GM18498 (cell line): Measurements from ENCODE around the gene PRELID3B.

Source experiments
- ATAC-seq: cut with Tn5 transposase; IDR thresholded peaks from one replicate; pipeline ENCODE4 v1.9.1; 2021; ENCODE audit warnings: mild to moderate bottlenecking, moderate library complexity; ENCODE audit not compliant: unreplicated experiment

Gene PRELID3B

GRCh38 chr20:58996226-58996611 is 46.4 kb downstream of the PRELID3B start:
- ATAC-seq, result no peak

GRCh38 chr20:58995461-58996225 is 46.9 kb downstream of the PRELID3B start:
- no peak for ATAC-seq

DNA sequence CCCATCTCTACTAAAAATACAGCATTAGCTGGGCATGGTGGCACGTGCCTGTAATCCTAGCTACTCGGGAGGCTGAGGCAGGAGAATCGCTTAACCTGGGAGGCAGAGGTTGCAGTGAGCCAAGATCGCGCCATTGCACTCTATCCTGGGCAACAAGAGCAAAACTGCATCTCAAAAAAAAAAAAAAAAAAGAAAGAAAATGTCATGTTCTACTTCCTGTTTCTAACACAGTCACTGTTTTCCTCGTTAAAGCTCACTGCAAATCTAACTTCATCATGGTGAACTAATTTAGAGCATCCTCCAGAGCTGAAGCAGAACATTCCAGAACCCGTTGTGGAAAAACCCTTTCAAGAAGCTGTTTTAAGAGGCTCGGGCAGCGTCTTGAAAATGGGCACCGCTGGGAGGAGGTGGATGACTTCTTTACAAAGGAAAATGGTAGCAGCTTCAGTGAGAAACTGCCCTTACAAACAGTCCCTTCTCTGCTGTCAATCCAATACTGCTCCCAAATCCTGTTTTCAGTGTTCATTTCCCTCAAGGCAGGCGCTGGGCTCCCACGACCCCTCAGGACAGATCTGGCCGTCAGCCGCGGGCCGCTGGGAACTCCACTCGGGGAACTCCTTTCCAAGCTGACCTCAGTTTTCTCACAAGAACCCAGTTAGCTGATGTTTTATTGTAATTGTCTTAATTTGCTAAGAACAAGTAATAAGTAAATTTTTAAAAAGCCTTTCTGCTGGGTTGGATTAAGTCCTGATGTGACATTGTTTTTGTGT is 48.0 kb downstream of the PRELID3B start:
- ATAC-seq, result no peak

DNA sequence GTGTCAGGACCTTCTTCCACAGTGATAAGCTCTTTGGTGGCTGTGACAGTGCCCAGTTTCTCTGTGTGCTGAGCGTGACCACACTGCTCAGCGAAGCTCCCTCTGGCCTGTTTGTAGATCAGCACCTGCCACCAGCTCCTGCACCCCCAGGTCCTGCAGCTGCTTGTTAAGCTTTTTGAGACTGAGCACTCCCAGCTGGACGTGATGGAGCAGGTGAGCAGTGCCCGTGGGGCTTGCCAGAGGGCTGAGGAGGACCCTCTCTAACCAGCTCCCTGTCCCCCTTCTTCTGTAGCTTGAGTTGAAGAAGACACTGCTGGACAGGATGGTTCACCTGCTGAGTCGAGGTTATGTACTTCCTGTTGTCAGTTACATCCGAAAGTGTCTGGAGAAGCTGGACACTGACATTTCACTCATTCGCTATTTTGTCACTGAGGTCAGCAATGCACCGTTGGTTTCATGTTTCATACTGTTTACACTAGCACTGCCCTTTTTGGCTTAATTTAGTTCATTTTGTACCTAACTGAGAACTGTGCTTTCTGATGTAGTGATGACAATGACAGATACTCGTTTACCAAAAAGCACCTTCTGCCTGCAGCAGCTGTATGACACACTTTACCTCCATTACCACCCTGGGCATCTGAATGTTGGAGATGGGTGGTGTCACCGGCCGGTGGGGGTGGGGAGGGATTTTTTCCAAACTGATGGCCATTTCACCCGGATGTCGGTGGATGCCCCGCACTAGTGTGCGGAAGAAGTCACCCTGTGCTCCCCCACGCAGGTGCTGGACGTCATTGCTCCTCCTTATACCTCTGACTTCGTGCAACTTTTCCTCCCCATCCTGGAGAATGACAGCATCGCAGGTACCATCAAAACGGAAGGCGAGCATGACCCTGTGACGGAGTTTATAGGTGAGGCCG is 49.0 kb downstream of the PRELID3B start:
- ATAC-seq, result no peak

GRCh38 chr20:58992911-58993310 is 49.7 kb downstream of the PRELID3B start:
- no peak for ATAC-seq

DNA sequence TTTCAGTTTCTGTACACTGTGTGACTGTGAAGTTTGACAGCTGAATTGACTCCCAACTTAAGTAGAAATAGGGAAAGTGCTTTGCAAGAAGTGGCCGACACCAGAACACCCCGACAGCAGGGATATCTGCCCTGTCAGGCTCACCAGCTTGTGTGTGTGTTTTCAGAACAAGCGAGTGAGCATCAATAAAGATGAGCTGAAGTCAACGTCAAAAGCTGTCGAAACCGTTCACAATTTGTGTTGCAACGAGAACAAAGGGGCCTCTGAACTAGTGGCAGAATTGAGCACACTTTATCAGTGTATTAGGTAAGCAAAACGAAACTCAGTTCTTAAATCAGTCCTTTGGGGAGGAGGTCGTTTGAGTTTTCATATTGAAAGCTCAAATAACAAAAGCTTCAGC is 50.9 kb downstream of the PRELID3B start:
- ATAC-seq, result no peak

- no peak for ATAC-seq
Measured at GRCh38 chr20:58990651-58991445, 51.7 kb downstream of the PRELID3B start.

DNA sequence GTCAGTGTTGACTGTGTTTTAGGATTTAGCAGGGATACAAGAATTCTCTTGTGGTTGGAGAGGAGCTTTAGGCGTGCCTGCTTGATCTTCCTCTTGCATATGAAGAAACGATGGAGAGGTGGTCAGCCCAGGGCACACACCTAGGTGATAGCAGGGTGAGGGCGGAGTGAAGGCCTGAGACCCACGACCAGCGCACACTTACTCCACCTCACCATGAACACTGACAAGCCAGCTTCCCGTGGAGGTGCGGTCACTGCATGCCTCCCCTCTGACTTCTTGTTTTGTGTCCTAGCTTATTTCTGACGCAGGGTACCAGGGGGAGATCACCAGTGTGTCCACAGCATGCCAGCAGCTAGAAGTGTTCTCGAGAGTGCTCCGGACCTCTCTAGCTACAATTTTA is 53.4 kb downstream of the PRELID3B start:
- no peak for ATAC-seq

- ATAC-seq, result no peak
Measured at GRCh38 chr20:58988565-58988882, 54.1 kb downstream of the PRELID3B start.

GRCh38 chr20:58987790-58988564 is 54.6 kb downstream of the PRELID3B start:
- ATAC-seq, result no peak

DNA sequence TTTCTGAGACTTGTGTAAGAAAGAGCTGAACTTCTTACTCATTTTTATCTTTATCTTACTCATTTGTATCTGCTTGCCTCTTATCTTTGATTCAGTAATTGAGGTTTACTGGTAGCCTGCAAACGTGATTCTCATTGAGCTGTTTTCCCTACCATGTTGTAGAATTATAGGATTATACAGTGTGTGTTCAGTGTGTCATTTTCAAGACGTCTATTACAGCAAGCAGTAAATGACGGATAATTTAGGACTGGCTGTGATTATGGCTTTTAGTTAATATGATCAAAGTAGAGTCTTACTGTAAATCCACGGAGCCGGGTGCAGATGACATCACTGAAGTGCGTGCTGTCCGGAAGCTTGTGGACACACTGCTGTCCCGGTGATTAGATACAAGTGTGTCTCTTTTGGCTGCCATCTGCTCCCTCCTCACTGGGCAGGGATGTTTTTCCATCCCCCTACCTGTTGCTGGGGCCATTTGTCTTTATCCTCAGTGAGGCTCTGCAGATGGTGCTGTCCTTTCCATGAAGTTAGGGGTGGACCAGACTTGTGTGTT is 55.5 kb downstream of the PRELID3B start:
- ATAC-seq, result no peak

GRCh38 chr20:58986286-58986967 is 56.2 kb downstream of the PRELID3B start:
- ATAC-seq, result no peak

DNA sequence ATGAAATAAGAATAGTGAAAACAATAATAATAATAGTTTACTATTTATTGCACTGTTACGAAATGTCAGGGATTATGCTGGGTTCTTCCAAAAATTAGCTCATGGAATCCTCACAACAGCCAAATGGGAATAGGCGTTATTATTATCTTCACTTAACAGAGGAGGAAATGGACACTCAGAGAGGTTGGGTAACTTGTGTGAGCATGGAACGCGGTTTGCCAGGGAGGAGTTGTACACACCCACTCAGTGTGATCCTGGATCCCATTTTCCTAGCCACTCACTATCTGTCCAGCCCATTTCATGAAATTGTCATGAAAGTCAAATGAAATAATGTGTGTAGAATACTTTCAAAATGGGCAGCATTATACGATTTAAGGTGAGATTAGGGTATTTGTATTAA is 56.9 kb downstream of the PRELID3B start:
- no peak for ATAC-seq

GRCh38 chr20:58984691-58985090 is 57.9 kb downstream of the PRELID3B start:
- ATAC-seq, result no peak
